ENCODE data around the gene FYN.

The FYN gene

GRCh38 chr6:111769365-111770152 lies 103.7 kb downstream of the FYN start:
- DNase-seq (ENCODE audit: low read depth), result no peak

- no peak for DNase-seq (ENCODE audit: low read depth)
Measured at GRCh38 chr6:111768431-111768770, 104.9 kb downstream of the FYN start.

- no peak for DNase-seq (ENCODE audit: low read depth)
Measured at GRCh38 chr6:111767752-111768430, 105.4 kb downstream of the FYN start.

GRCh38 chr6:111766201-111766857 lies 106.9 kb downstream of the FYN start:
- no peak for DNase-seq (ENCODE audit: low read depth)

GRCh38 chr6:111765763-111766162 lies 107.5 kb downstream of the FYN start:
- no peak for DNase-seq (ENCODE audit: low read depth)

GRCh38 chr6:111764238-111765175 lies 108.7 kb downstream of the FYN start:
- peak; percentile 49 for DNase-seq (ENCODE audit: low read depth)

GRCh38 chr6:111763381-111763780 lies 109.9 kb downstream of the FYN start:
- DNase-seq (ENCODE audit: low read depth), result no peak

- peak; percentile 28 for DNase-seq (ENCODE audit: low read depth)
Measured at GRCh38 chr6:111761783-111762312, 111.4 kb downstream of the FYN start.

- DNase-seq (ENCODE audit: low read depth), result no peak
Measured at GRCh38 chr6:111761212-111761611, 112.0 kb downstream of the FYN start.

- peak; percentile 26 for DNase-seq (ENCODE audit: low read depth)
Measured at GRCh38 chr6:111759836-111760785, 113.1 kb downstream of the FYN start.

- no peak for DNase-seq (ENCODE audit: low read depth)
Measured at GRCh38 chr6:111759331-111759835, 113.9 kb downstream of the FYN start.

GRCh38 chr6:111758608-111759329 lies 114.5 kb downstream of the FYN start:
- peak; percentile 14 for DNase-seq (ENCODE audit: low read depth)

GRCh38 chr6:111757342-111757741 lies 115.9 kb downstream of the FYN start:
- DNase-seq (ENCODE audit: low read depth), result no peak

- DNase-seq (ENCODE audit: low read depth), result no peak
Measured at GRCh38 chr6:111754423-111754822, 118.8 kb downstream of the FYN start.

GRCh38 chr6:111753573-111753972 lies 119.7 kb downstream of the FYN start:
- no peak for DNase-seq (ENCODE audit: low read depth)

- DNase-seq (ENCODE audit: low read depth), result no peak
Measured at GRCh38 chr6:111752476-111752875, 120.8 kb downstream of the FYN start.

- peak; percentile 41 for DNase-seq (ENCODE audit: low read depth)
Measured at GRCh38 chr6:111750753-111751673, 122.2 kb downstream of the FYN start.

- DNase-seq (ENCODE audit: low read depth), result no peak
Measured at GRCh38 chr6:111750153-111750552, 123.1 kb downstream of the FYN start.

GRCh38 chr6:111748231-111748647 lies 125.0 kb downstream of the FYN start:
- no peak for DNase-seq (ENCODE audit: low read depth)

Measured in activated gamma-delta T cell treated with anti-CD3 and anti-CD28 coated beads, Interleukin-2, amount 50 U/mL, for 16 hours (primary cell).